Measurements from ENCODE around the gene SLC4A3. TPM values are rescaled to one million over a fixed set of nuclear protein-coding genes. Genes with fewer than 3 reads are reported as not detected.

Gene SLC4A3
- total and polyA plus RNA-seq, 10 donors = 0.71 to 9.2 (median 3.0) TPM

DNA sequence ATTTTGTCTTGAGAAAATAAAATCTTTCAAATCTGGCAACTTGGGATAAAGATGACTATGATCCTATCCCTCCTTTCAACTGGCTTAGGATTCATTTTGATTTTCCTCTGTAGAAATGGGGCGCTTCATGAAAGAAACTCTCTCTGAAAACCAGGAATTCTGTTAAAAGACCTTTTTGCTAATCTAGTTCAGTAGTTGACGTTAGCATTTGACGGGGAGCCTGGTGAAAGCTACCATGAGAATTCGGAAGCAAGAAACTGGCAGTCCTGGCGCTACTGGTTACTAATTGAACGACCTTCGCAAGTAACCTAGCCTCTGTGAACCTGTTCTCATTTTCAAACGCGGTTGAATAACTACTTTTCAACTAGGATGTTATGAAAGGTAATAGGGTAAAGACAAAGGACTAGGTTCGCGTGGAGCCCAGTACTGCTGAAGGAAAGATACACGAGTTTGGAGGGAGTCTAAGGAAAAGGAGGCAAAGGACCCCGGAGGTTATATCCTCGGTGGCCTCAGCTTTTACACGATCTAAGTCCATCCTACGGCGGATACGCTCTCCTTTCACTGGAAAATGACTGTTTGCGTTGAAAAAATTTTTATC, 30.4 kb upstream of the SLC4A3 start:
- Histone ChIP-seq H3K4me1 (peaks cover 0 to 27% (median 20%) of the 10 kb centered on the region in 6 donors), H3K9me3 (no peaks in the 10 kb centered on the region), H3K27me3 (replicated peaks in 1 of 7) (no peaks in the 10 kb centered on the region), H3K4me3 (peak overlapping the region; percentile 75 to 88 (median 80)), H3K27ac (peak overlapping the region; percentile 83 to 95 (median 91)), H3K36me3 (peaks cover 0 to 14% (median 9%) of the 10 kb centered on the region in 6 donors)
- WGBS, 5 donors = 17 to 22% (median 19%) methylated on average over 19 of the region's 19 CpGs
- no peak for DNase-seq
- TF ChIP-seq POLR2A (IDR thresholded peaks at IDR 0.05) = no peak
- TF ChIP-seq, protein P1, sequence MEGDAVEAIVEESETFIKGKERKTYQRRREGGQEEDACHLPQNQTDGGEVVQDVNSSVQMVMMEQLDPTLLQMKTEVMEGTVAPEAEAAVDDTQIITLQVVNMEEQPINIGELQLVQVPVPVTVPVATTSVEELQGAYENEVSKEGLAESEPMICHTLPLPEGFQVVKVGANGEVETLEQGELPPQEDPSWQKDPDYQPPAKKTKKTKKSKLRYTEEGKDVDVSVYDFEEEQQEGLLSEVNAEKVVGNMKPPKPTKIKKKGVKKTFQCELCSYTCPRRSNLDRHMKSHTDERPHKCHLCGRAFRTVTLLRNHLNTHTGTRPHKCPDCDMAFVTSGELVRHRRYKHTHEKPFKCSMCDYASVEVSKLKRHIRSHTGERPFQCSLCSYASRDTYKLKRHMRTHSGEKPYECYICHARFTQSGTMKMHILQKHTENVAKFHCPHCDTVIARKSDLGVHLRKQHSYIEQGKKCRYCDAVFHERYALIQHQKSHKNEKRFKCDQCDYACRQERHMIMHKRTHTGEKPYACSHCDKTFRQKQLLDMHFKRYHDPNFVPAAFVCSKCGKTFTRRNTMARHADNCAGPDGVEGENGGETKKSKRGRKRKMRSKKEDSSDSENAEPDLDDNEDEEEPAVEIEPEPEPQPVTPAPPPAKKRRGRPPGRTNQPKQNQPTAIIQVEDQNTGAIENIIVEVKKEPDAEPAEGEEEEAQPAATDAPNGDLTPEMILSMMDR (IDR thresholded peaks at IDR 0.05 in 8 of 11, conservative IDR thresholded peaks at IDR 0.05 in 3 of 11) = no peak
- no peak for TF ChIP-seq POLR2AphosphoS5 (IDR thresholded peaks at IDR 0.05)
- intact Hi-C loops (cut with DNase I; ENCODE audit: low total_unique reads) = no loop called here

DNA sequence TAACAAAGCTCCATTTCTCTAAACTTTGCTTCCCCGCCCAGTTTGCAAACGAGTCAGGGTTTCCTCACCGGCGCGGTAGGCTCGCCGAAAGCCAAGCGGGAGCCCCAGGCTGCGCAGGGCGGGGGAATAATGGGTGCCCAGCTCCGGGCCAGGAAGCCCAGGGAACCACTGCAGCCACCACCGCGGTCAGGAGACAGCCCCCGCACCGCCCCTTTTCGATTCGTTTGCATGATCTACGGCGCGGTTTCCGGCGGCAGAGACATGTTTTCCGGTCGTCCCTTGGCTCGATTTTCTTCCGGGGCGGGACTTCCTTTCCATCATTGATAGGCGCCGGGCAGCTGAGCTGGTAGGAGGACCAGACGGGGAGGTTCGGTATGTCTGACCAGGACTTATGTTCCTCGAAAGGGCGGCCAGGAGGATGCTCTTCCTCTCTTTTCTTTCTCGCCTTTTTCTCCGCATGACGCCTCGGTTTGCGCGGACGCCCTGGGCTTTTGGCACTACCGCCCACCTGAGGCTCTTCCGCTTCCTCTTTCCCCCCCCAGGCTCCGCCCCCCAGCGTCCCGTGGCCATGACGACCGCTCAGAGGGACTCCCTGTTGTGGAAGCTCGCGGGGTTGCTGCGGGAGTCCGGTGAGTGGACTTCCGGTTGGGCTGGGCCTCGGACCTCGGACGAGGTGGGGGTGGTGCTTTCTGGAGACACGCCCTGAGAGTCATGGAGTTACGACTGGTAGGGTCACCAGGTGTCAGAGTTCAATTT, 29.7 kb upstream of the SLC4A3 start, which contains the start of gene STK11IP:
Gene STK11IP, plus strand, starts transcription at position 306 of the 756 bp plus-strand sequence. Its CDS starts 263 bp downstream, at position 569.
- Histone ChIP-seq H3K4me3 (peak within 1 kb of the TSS; percentile 75 to 88 (median 80)), H3K27me3 (replicated peaks in 1 of 7) (no peaks in the 10 kb centered on the region), H3K27ac (peak within 1 kb of the TSS; percentile 83 to 95 (median 91)), H3K9me3 (no peaks in the 10 kb centered on the region), H3K4me1 (peaks cover 0 to 34% (median 20%) of the 10 kb centered on the region in 6 donors), H3K36me3 (peaks cover 0 to 21% (median 16%) of the 10 kb centered on the region in 6 donors)
- WGBS, 5 donors = 0% methylated on average over 57 of the region's 57 CpGs
- intact Hi-C loops (cut with DNase I; ENCODE audit: low total_unique reads) = no loop called here
- peak; percentile 49 to 70 (median 53) for TF ChIP-seq POLR2A (IDR thresholded peaks at IDR 0.05)
- TF ChIP-seq, protein P1 (IDR thresholded peaks at IDR 0.05 in 8 of 11, conservative IDR thresholded peaks at IDR 0.05 in 3 of 11) = peak in 2 of 11 experiments; percentile 15 to 35
- peak; percentile 87 to 91 (median 90) for TF ChIP-seq POLR2AphosphoS5 (IDR thresholded peaks at IDR 0.05)
- DNase-seq = peak; percentile 97

- Histone ChIP-seq H3K27me3 (replicated peaks in 1 of 7) (no peaks in the 10 kb centered on the region), H3K4me3 (peak overlapping the region; percentile 75 to 88 (median 80)), H3K4me1 (peaks cover 0 to 38% (median 23%) of the 10 kb centered on the region in 6 donors), H3K27ac (peak overlapping the region; percentile 83 to 95 (median 91)), H3K9me3 (no peaks in the 10 kb centered on the region), H3K36me3 (peaks cover 0 to 28% (median 19%) of the 10 kb centered on the region in 6 donors)
- DNase-seq = no peak
- 35 to 43% (median 36%) methylated on average over 9 of the region's 9 CpGs for WGBS, 5 donors
- TF ChIP-seq, protein P1 (IDR thresholded peaks at IDR 0.05 in 8 of 11, conservative IDR thresholded peaks at IDR 0.05 in 3 of 11) = no peak
- TF ChIP-seq POLR2AphosphoS5 (IDR thresholded peaks at IDR 0.05) = no peak
- TF ChIP-seq POLR2A (IDR thresholded peaks at IDR 0.05) = no peak
- intact Hi-C loops (cut with DNase I; ENCODE audit: low total_unique reads) = no loop called here
Measured at GRCh38 chr2:219598308-219599078, 28.9 kb upstream of the SLC4A3 start.

All from spleen (tissue), 11 donors.